OCI-LY1 (cell line): ENCODE results near the gene IGSF22.

Source experiments
- H2AFZ ChIP-seq: fragments of 200-600 bp; sonication (generic), shearing (Covaris generic); 2 replicates; pipeline ENCODE4 v1.6.0; 2014; ENCODE audit warnings: antibody characterized with exemption, mild to moderate bottlenecking, low read length
- H3F3A ChIP-seq: fragments of 200-600 bp; sonication (generic), shearing (Covaris generic); 2 replicates; pipeline ENCODE4 v1.6.0; 2014; ENCODE audit warnings: mild to moderate bottlenecking, antibody characterized with exemption, low read length, moderate library complexity; ENCODE audit not compliant: insufficient read depth
- H3K27ac ChIP-seq: fragments of 200-600 bp; sonication (generic); 2 replicates; pipeline ENCODE4 v1.5.1; 2014; ENCODE audit warnings: low read length, mixed run types, mild to moderate bottlenecking, low read depth; ENCODE audit not compliant: poor library complexity, severe bottlenecking
- H3K27me3 ChIP-seq: fragments of 200-600 bp; sonication (generic); 2 replicates; pipeline ENCODE4 v1.6.0; 2014; ENCODE audit warnings: antibody characterized with exemption, mild to moderate bottlenecking, low read length, moderate library complexity; ENCODE audit not compliant: insufficient read depth
- H3K36me3 ChIP-seq: fragments of 200-600 bp; sonication (generic); 2 replicates; pipeline ENCODE4 v1.6.1; 2014; ENCODE audit warnings: mild to moderate bottlenecking, antibody characterized with exemption, low read length, moderate library complexity, mixed read lengths; ENCODE audit not compliant: insufficient read depth
- H3K4me1 ChIP-seq: fragments of 200-600 bp; sonication (generic); 2 replicates; pipeline ENCODE4 v1.5.1; 2014; ENCODE audit warnings: mild to moderate bottlenecking, low read length, moderate library complexity; ENCODE audit not compliant: insufficient read depth, severe bottlenecking
- H3K4me2 ChIP-seq: fragments of 200-600 bp; sonication (generic), shearing (Covaris generic); 2 replicates; pipeline ENCODE4 v1.6.1; 2014; ENCODE audit warnings: low read length
- H3K4me3 ChIP-seq: fragments of 200-600 bp; sonication (generic); 2 replicates; pipeline ENCODE4 v1.5.1; 2014; ENCODE audit warnings: low read length, low read depth, mild to moderate bottlenecking, mixed read lengths; ENCODE audit not compliant: poor library complexity, severe bottlenecking
- H3K79me2 ChIP-seq: fragments of 200-600 bp; shearing (Covaris generic); 2 replicates; pipeline ENCODE4 v1.6.1; 2016; ENCODE audit warnings: mixed run types, low read length, mixed read lengths; ENCODE audit not compliant: insufficient read depth
- H3K9ac ChIP-seq: fragments of 200-600 bp; sonication (generic), shearing (Covaris generic); 2 replicates; pipeline ENCODE4 v1.6.1; 2014; ENCODE audit warnings: mild to moderate bottlenecking, low read length, mixed read lengths
- H3K9me2 ChIP-seq: fragments of 200-600 bp; sonication (generic), shearing (Covaris generic); 2 replicates; pipeline ENCODE4 v1.6.1; 2014; ENCODE audit warnings: low read depth, mild to moderate bottlenecking, low read length, mixed read lengths
- H3K9me3 ChIP-seq: fragments of 200-600 bp; shearing (Covaris generic); 2 replicates; pipeline ENCODE4 v1.6.1; 2014; ENCODE audit warnings: low read length, mixed read lengths
- H4K20me1 ChIP-seq: fragments of 200-600 bp; sonication (generic), shearing (Covaris generic); 2 replicates; pipeline ENCODE4 v1.6.0; 2016; ENCODE audit warnings: mild to moderate bottlenecking, low read length; ENCODE audit not compliant: insufficient read depth
- EZH2 ChIP-seq: fragments of 200-600 bp; sonication (generic), shearing (Covaris generic); IDR thresholded peaks from 2 replicates; pipeline ENCODE4 v1.8.0; 2017; ENCODE audit warnings: borderline replicate concordance, mixed run types, mild to moderate bottlenecking, antibody characterized with exemption, low read length, moderate library complexity, mixed read lengths
- TF ChIP-seq, protein P1 (sequence below): fragments of 200-600 bp; sonication (generic), shearing (Covaris generic); IDR thresholded peaks from 2 replicates; pipeline ENCODE4 v1.5.1; 2017; ENCODE audit warnings: mild to moderate bottlenecking, antibody characterized with exemption, low read length, moderate library complexity, mixed read lengths

The IGSF22 gene

DNA sequence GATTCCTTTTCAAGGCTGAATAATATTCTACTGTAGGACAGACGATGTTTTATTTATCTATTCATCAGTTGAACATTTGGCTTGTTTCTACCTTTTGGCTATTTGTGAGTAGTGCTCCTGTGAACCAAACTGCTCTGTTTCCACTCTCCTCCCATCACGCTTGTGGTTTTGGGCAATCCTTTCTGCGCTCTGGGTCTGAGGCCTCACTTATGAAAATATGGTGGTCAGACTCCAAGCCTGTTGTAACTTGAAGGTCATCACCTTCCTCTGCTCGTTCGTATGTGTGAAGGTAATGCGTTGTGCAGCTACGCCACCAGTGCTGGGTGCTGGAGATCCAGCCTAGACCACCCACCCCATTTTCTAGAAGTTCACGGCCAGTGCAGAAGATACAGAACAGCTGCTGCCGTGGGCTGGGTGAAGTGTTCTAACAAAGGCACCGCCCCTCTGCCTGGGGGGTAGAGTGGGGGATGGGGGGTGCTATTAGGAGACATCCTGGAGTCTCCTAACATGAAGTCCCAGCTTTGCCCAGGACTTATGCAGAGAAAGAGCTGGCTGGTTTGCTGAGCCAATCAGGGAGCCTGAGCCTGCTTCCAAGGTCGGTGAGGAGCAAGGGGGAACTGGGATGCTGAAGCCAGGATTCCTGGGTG is 44.6 kb upstream of the IGSF22 start:
- no peaks in the 10 kb centered on the region for H3F3A ChIP-seq
- H2AFZ ChIP-seq: no peak overlapping the region
- no peaks in the 10 kb centered on the region for H3K79me2 ChIP-seq
- H3K9ac ChIP-seq: no peak overlapping the region
- H3K9me3 ChIP-seq: no peaks in the 10 kb centered on the region
- no peak for TF ChIP-seq EZH2
- TF ChIP-seq, protein P1, sequence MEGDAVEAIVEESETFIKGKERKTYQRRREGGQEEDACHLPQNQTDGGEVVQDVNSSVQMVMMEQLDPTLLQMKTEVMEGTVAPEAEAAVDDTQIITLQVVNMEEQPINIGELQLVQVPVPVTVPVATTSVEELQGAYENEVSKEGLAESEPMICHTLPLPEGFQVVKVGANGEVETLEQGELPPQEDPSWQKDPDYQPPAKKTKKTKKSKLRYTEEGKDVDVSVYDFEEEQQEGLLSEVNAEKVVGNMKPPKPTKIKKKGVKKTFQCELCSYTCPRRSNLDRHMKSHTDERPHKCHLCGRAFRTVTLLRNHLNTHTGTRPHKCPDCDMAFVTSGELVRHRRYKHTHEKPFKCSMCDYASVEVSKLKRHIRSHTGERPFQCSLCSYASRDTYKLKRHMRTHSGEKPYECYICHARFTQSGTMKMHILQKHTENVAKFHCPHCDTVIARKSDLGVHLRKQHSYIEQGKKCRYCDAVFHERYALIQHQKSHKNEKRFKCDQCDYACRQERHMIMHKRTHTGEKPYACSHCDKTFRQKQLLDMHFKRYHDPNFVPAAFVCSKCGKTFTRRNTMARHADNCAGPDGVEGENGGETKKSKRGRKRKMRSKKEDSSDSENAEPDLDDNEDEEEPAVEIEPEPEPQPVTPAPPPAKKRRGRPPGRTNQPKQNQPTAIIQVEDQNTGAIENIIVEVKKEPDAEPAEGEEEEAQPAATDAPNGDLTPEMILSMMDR: no peak
- no peak overlapping the region for H3K27ac ChIP-seq
- no peaks in the 10 kb centered on the region for H3K36me3 ChIP-seq
- no peaks in the 10 kb centered on the region for H4K20me1 ChIP-seq
- H3K9me2 ChIP-seq: no peaks in the 10 kb centered on the region
- no peaks in the 10 kb centered on the region for H3K4me1 ChIP-seq
- 0 out of 2 replicates have a peak, but pooled peaks cover 5% of the 10 kb centered on the region for H3K27me3 ChIP-seq
- no peak overlapping the region for H3K4me3 ChIP-seq
- no peak overlapping the region for H3K4me2 ChIP-seq

DNA sequence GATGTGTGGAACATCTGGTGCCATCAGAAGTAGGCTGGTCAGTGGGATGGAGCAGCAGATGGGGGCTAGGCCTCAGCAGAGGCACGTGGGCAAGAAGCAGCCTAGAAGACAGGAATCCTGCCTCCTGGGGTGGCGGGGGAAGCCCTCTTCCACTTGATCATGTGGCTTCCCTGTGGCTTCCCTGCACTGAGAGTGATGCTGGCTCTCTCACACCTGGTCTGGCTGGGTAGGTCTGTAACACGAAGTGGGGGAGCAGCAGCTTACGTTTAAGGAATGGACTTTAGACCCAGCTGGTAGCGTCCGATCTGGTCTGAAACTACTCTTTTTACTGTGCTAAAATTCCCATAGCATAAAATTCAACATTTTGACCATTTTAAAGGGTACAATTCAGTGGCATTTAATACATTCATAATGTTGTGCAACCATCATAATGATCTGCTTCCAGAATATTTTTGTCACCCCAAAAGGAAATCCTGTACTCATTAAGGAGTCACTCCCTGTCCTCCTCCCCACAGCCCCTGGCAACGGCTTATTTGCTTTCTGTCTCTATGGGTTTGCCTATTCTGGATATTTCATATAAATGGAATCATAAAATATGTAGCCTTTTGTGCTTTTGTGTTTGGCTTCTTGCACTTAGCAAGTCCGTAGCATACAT is 43.9 kb upstream of the IGSF22 start:
- H3K4me2 ChIP-seq: no peak overlapping the region
- no peaks in the 10 kb centered on the region for H3K9me2 ChIP-seq
- H3K27me3 ChIP-seq: 0 out of 2 replicates have a peak, but pooled peaks cover 5% of the 10 kb centered on the region
- no peaks in the 10 kb centered on the region for H3K4me1 ChIP-seq
- H2AFZ ChIP-seq: no peak overlapping the region
- TF ChIP-seq EZH2: no peak
- TF ChIP-seq, protein P1: no peak
- H4K20me1 ChIP-seq: no peaks in the 10 kb centered on the region
- no peak overlapping the region for H3K9ac ChIP-seq
- no peaks in the 10 kb centered on the region for H3K9me3 ChIP-seq
- H3K79me2 ChIP-seq: no peaks in the 10 kb centered on the region
- no peaks in the 10 kb centered on the region for H3K36me3 ChIP-seq
- no peaks in the 10 kb centered on the region for H3F3A ChIP-seq
- no peak overlapping the region for H3K27ac ChIP-seq
- H3K4me3 ChIP-seq: no peak overlapping the region

DNA sequence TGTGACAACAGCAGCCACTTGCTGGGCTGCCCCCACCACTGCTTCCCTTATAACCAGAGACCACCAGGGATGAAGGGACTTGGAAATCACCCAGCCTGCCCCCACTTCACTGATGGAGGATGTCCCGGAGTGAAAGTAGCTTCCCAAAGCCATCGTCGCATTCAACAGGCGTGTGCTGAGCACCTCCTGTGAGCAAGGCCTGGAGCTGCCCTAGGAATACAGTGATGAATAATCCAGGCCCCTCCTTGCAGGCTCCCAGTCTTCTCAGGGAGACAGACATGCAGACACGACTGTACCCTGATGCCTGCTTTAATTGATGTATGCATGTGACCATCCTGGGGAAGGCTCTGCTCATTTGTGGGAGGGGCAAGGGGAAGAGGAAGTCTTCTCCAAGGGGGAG is 43.0 kb upstream of the IGSF22 start:
- Histone ChIP-seq H3K4me3 (no peak overlapping the region), H3K4me2 (no peak overlapping the region), H3K9me2 (no peaks in the 10 kb centered on the region), H3K79me2 (no peaks in the 10 kb centered on the region), H2AFZ (no peak overlapping the region), H3K9me3 (no peaks in the 10 kb centered on the region), H3K9ac (no peak overlapping the region), H3F3A (no peaks in the 10 kb centered on the region), H3K4me1 (no peaks in the 10 kb centered on the region), H4K20me1 (no peaks in the 10 kb centered on the region), H3K27me3 (0 out of 2 replicates have a peak, but pooled peaks cover 5% of the 10 kb centered on the region), H3K36me3 (no peaks in the 10 kb centered on the region), H3K27ac (no peak overlapping the region)
- TF ChIP-seq, protein P1: no peak
- no peak for TF ChIP-seq EZH2
